ENCODE measurements around the gene EHBP1. TPM values are rescaled to one million over a fixed set of nuclear protein-coding genes. Genes with fewer than 3 reads are reported as not detected.

The EHBP1 gene
- total and polyA plus RNA-seq, 2 donors (not counting 3 experiments of a cell fraction or from before 2014, with no cell fraction given) = 8.4 to 34.8 TPM

DNA sequence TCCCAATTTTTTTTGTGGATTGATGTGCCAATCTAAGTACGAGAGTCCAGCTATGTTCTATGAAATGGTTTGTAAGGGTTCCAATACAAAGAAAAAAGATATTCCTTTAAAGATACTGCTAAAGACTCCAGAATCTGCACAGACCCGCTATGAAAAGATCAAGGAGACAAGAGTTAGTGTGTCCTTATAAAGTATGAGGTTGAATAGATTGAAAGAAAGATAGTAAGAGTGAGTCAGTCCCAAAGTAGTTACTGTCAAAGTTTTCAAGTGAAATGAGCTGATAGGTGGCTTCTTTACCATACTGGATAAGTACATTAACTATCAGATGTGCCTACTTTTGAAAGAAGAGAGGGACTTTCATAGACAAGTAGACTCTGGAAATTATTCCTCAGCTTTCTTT is 17.9 kb upstream of the EHBP1 start:
- Histone ChIP-seq H3K27me3 (ENCODE audit: control insufficient read depth in 2 of 2, insufficient read depth in 2 of 2, low read length in 2 of 2) (peaks cover 8 to 11% of the 10 kb centered on the region in 2 experiments), H3K9me1 (replicated peaks; ENCODE audit: control insufficient read depth, extremely low read depth, insufficient read depth, low read length) (no peaks in the 10 kb centered on the region), H3K4me3 (replicated peaks in 1 of 3; ENCODE audit: insufficient read depth in 1 of 3, low read depth in 1 of 3, low read length in 3 of 3) (no peak overlapping the region), H3K9me3 (replicated peaks; ENCODE audit: control insufficient read depth, insufficient read depth, low read length) (no peaks in the 10 kb centered on the region), H4K20me1 (replicated peaks; ENCODE audit: control insufficient read depth, extremely low read depth, insufficient read depth, low read length) (no peaks in the 10 kb centered on the region), H3K27ac (ENCODE audit: insufficient read depth, low read depth, low read length) (no peak overlapping the region), H3K36me3 (ENCODE audit: control insufficient read depth in 2 of 2, extremely low read depth in 1 of 2, insufficient read depth in 2 of 2, low read length in 2 of 2) (no peaks in the 10 kb centered on the region), H2AFZ (ENCODE audit: low read depth, low read length) (no peak overlapping the region), H3K79me2 (ENCODE audit: control insufficient read depth, insufficient read depth, low read length) (no peaks in the 10 kb centered on the region), H3K4me2 (ENCODE audit: insufficient read depth, low read length) (no peak overlapping the region), H3K4me1 (ENCODE audit: control insufficient read depth, extremely low read depth, insufficient read depth, low read length) (no peaks in the 10 kb centered on the region), H3K9ac (replicated peaks; ENCODE audit: extremely low read depth, insufficient read depth, low read length) (no peak overlapping the region)
- dilution Hi-C loops (cut with MboI; ENCODE audit: extremely low pct_ligation_motif_present, low sequenced_read_pairs) (no loop called here), intact Hi-C loops (cut with micrococcal nuclease) (no loop called here)
- DNase-seq (ENCODE audit: low read depth, low spot score) = no peak
- CTCF ChIA-PET = no interaction called here
- TF ChIP-seq FOS (IDR thresholded peaks at IDR 0.05; ENCODE audit: borderline replicate concordance, insufficient read depth, low read length) = no peak
- TF ChIP-seq POLR2AphosphoS5 (IDR thresholded peaks at IDR 0.05; ENCODE audit: insufficient read depth, low read depth, low read length) = no peak
- no peak for TF ChIP-seq JUN (IDR thresholded peaks at IDR 0.05; ENCODE audit: borderline replicate concordance, insufficient read depth, insufficient read length, low read depth)
- no peak for TF ChIP-seq EZH2 (IDR thresholded peaks at IDR 0.05; ENCODE audit: borderline replicate concordance, low read depth, low read length, severe bottlenecking)
- TF ChIP-seq, protein P1, sequence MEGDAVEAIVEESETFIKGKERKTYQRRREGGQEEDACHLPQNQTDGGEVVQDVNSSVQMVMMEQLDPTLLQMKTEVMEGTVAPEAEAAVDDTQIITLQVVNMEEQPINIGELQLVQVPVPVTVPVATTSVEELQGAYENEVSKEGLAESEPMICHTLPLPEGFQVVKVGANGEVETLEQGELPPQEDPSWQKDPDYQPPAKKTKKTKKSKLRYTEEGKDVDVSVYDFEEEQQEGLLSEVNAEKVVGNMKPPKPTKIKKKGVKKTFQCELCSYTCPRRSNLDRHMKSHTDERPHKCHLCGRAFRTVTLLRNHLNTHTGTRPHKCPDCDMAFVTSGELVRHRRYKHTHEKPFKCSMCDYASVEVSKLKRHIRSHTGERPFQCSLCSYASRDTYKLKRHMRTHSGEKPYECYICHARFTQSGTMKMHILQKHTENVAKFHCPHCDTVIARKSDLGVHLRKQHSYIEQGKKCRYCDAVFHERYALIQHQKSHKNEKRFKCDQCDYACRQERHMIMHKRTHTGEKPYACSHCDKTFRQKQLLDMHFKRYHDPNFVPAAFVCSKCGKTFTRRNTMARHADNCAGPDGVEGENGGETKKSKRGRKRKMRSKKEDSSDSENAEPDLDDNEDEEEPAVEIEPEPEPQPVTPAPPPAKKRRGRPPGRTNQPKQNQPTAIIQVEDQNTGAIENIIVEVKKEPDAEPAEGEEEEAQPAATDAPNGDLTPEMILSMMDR (IDR thresholded peaks at IDR 0.05; ENCODE audit: extremely low read depth in 1 of 2, insufficient read depth in 1 of 2, low read depth in 1 of 2, low read length in 2 of 2) = no peak
- TF ChIP-seq GATA2 (IDR thresholded peaks at IDR 0.05; ENCODE audit: insufficient read depth, insufficient read length, low read depth, low read length) = no peak
- no peak for TF ChIP-seq POLR2A (IDR thresholded peaks at IDR 0.05; ENCODE audit: low read depth, low read length)
- TF ChIP-seq, protein P2, sequence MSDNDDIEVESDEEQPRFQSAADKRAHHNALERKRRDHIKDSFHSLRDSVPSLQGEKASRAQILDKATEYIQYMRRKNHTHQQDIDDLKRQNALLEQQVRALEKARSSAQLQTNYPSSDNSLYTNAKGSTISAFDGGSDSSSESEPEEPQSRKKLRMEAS (IDR thresholded peaks at IDR 0.05; ENCODE audit: insufficient read depth, insufficient read length) = no peak
- TF ChIP-seq MYC (IDR thresholded peaks at IDR 0.05; ENCODE audit: low read depth, low read length) = no peak
- POLR2A ChIA-PET = no interaction called here
- FAIRE-seq = no peak
- no TSS peak for BruUV-seq (replicated peaks)
